Ecto neural progenitor cell (in vitro differentiated cells): ENCODE measurements around the gene SLC32A1.

Source experiments
- DNase-seq: peaks from one replicate; pipeline ENCODE4 v3.0.0-alpha.2; 2018; ENCODE audit warnings: low spot score

SLC32A1 gene

GRCh38 chr20:38752029-38752428 lies 27.7 kb downstream of the SLC32A1 start:
- no peak for DNase-seq

GRCh38 chr20:38754924-38755323 lies 30.6 kb downstream of the SLC32A1 start:
- DNase-seq = no peak

- DNase-seq = no peak
Observed at GRCh38 chr20:38755324-38755910, 31.1 kb downstream of the SLC32A1 start.

- DNase-seq = no peak
Observed at GRCh38 chr20:38757145-38757775, 33.0 kb downstream of the SLC32A1 start.

GRCh38 chr20:38759106-38759505 lies 34.8 kb downstream of the SLC32A1 start:
- DNase-seq = no peak

GRCh38 chr20:38760978-38761377 lies 36.7 kb downstream of the SLC32A1 start:
- no peak for DNase-seq

GRCh38 chr20:38762174-38762573 lies 37.9 kb downstream of the SLC32A1 start:
- no peak for DNase-seq

GRCh38 chr20:38763616-38764015 lies 39.3 kb downstream of the SLC32A1 start:
- no peak for DNase-seq

GRCh38 chr20:38764567-38765318 lies 40.5 kb downstream of the SLC32A1 start:
- no peak for DNase-seq

GRCh38 chr20:38766071-38766470 lies 41.8 kb downstream of the SLC32A1 start:
- DNase-seq = no peak

GRCh38 chr20:38769376-38770295 lies 45.4 kb downstream of the SLC32A1 start:
- DNase-seq = no peak

GRCh38 chr20:38770546-38770945 lies 46.3 kb downstream of the SLC32A1 start:
- DNase-seq = no peak

GRCh38 chr20:38770970-38771369 lies 46.7 kb downstream of the SLC32A1 start:
- no peak for DNase-seq

GRCh38 chr20:38771621-38772020 lies 47.3 kb downstream of the SLC32A1 start:
- DNase-seq = no peak

GRCh38 chr20:38774167-38774566 lies 49.9 kb downstream of the SLC32A1 start:
- DNase-seq = no peak

GRCh38 chr20:38776363-38776762 lies 52.1 kb downstream of the SLC32A1 start:
- DNase-seq = no peak
